Gastroesophageal sphincter (tissue), 4 donors: ENCODE measurements around the gene TMEM165. TPM values are rescaled to one million over a fixed set of nuclear protein-coding genes. Genes with fewer than 3 reads are reported as not detected.

Experiments used
- ATAC-seq: fragments of 150-250 bp; one replicate; pipeline ENCODE4 v1.9.1; 2016; ENCODE audit warnings: mild to moderate bottlenecking, moderate library complexity
- H3K27ac ChIP-seq, 4 donors: fragments of 200-600 bp; sonication (generic) in 3 of 4; 1 replicate in 3 of 4; 2 replicates in 1 of 4; pipeline ENCODE4 v1.5.1; 2016 to 2019
- H3K27me3 ChIP-seq: fragments of 200-600 bp; sonication (generic); one replicate; pipeline ENCODE4 v1.5.1; 2019
- H3K36me3 ChIP-seq, 2 donors: fragments of 200-600 bp; sonication (generic); one replicate each; pipeline ENCODE4 v1.5.1; 2019; ENCODE audit warnings: control low read depth in 1 of 2
- H3K4me1 ChIP-seq, 3 donors: fragments of 200-600 bp; sonication (generic); 1 replicate in 2 of 3; 2 replicates in 1 of 3; pipeline ENCODE4 v1.5.1; 2016 to 2019; ENCODE audit warnings: control low read depth in 2 of 3
- H3K4me3 ChIP-seq, 2 donors: fragments of 200-600 bp; sonication (generic); one replicate each; pipeline ENCODE4 v1.5.1; 2019; ENCODE audit warnings: mild to moderate bottlenecking in 1 of 2, moderate library complexity in 1 of 2
- H3K9me3 ChIP-seq, 3 donors: fragments of 200-600 bp; sonication (generic); one replicate each; pipeline ENCODE4 v1.5.1; 2017 to 2019; ENCODE audit warnings: control low read depth in 2 of 3
- EP300 ChIP-seq: sonication (generic); formaldehyde crosslinking; IDR thresholded peaks from one replicate; pipeline ENCODE4 v1.6.1; 2017; ENCODE audit warnings: antibody characterized with exemption, mild to moderate bottlenecking
- POLR2A ChIP-seq, 2 donors: fragments of 450-650 bp; IDR thresholded peaks; one replicate each; pipeline ENCODE4 v1.6.1; 2017; ENCODE audit warnings: antibody characterized with exemption in 2 of 2, mild to moderate bottlenecking in 2 of 2, moderate library complexity in 1 of 2
- POLR2AphosphoS5 ChIP-seq: sonication (generic); formaldehyde crosslinking; IDR thresholded peaks from one replicate; pipeline ENCODE4 v1.6.1; 2017; ENCODE audit warnings: antibody characterized with exemption
- WGBS, 2 donors: methylation state at CpG; one replicate each; pipeline ENCODE4 v1.1.5; 2018; ENCODE audit warnings: low coverage in 1 of 2; 5-methylcytosine and 5-hydroxymethylcytosine counted together
- total RNA-seq, 4 donors: library from RNA; depleted of rRNA; stranded (reverse); fragments of >200 nt; gene quantifications; one replicate each; pipeline ENCODE4 v1.1.0, GENCODE V29; 2016
- TF ChIP-seq, protein P1 (sequence below), 4 experiments: fragments of 200-600 bp in 2 of 4; fragments of 450-650 bp in 2 of 4; sonication (generic) in 1 of 4; IDR thresholded peaks; one replicate each; pipeline ENCODE4 v1.5.1; 2017 to 2019; ENCODE audit warnings: antibody characterized with exemption in 4 of 4, mild to moderate bottlenecking in 2 of 4, moderate library complexity in 2 of 4

The TMEM165 gene
- total RNA-seq, 4 donors from 2014 or later: 136 to 198 (median 169) TPM

DNA sequence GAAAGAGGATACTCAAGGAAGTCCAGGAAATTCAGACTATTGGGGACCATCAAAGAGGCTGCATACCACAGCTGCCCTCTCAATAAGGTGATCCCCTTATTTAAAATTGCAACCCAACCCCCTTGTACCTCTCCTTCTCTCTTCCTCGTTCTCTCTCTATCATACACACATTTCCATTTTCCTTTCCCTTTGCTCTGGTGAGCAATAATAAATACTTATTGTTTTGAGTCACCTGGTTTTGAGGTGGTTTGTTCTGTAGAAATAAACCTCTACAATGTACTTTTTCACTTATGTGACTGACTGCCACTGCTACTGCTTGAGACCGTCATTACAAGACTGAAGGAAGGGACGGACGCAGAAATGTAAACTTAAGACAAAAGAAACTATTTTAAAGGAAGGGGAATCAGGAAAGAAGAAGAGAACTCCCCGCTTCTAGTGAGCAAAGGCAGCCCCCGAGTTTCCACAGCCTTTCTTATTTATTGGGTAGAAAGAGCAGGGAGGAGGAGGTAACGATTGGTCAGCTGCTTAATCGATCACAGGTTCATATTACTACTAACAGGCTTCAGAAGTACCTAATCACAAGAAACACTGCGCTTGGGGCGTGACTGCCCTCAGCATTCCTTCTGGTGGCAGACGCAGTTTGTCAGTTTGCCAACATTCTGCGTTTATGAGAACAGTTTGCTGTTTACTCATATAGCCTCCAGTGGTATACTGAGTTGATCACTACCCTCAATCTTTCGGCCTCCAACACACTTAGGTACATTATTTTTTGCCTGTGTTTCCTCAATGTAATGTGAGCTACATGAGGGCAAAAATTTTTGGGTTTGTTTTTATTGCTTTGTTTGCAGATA lies 16.9 kb upstream of the TMEM165 start:
- Histone ChIP-seq H3K36me3 (no peaks in the 10 kb centered on the region), H3K27ac (no peak overlapping the region), H3K27me3 (no peaks in the 10 kb centered on the region), H3K9me3 (no peaks in the 10 kb centered on the region), H3K4me1 (no peaks in the 10 kb centered on the region), H3K4me3 (no peak overlapping the region)
- TF ChIP-seq POLR2AphosphoS5: no peak
- TF ChIP-seq POLR2A (IDR thresholded peaks at IDR 0.05): no peak
- TF ChIP-seq EP300: no peak
- TF ChIP-seq, protein P1, sequence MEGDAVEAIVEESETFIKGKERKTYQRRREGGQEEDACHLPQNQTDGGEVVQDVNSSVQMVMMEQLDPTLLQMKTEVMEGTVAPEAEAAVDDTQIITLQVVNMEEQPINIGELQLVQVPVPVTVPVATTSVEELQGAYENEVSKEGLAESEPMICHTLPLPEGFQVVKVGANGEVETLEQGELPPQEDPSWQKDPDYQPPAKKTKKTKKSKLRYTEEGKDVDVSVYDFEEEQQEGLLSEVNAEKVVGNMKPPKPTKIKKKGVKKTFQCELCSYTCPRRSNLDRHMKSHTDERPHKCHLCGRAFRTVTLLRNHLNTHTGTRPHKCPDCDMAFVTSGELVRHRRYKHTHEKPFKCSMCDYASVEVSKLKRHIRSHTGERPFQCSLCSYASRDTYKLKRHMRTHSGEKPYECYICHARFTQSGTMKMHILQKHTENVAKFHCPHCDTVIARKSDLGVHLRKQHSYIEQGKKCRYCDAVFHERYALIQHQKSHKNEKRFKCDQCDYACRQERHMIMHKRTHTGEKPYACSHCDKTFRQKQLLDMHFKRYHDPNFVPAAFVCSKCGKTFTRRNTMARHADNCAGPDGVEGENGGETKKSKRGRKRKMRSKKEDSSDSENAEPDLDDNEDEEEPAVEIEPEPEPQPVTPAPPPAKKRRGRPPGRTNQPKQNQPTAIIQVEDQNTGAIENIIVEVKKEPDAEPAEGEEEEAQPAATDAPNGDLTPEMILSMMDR (IDR thresholded peaks at IDR 0.05): no peak
- WGBS, 2 donors: 76 to 78% methylated on average over 11 to 12 of the region's 13 CpGs
- no peak for ATAC-seq

DNA sequence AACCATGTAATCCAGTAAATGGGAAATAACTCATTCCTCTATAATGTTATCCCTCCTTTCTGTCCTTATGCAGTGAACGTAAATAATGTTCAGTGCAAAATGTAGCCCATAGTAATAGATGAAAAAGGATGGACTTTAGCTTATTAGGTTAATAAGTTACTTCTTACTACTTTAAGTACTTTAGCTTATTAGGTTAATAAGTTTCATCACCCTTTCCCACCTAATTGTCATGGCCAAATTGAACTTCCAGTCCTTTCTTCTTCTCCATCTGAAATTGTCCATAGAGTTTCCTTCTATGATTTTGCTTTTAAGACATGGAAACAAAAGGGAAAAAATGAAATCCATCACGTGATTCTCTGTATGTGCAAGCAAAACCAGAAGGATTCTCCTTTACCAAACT lies 15.2 kb upstream of the TMEM165 start:
- ATAC-seq: no peak
- TF ChIP-seq POLR2A (IDR thresholded peaks at IDR 0.05) (no peak), EP300 (no peak), POLR2AphosphoS5 (no peak)
- H3K27ac ChIP-seq: no peak overlapping the region
- no peaks in the 10 kb centered on the region for H3K36me3 ChIP-seq
- WGBS, 2 donors: 83% methylated on average over 2 of the region's 2 CpGs; no CpG with 5 or more reads in 1 of the 2 donors
- H3K27me3 ChIP-seq: no peaks in the 10 kb centered on the region
- H3K9me3 ChIP-seq: no peaks in the 10 kb centered on the region
- no peak overlapping the region for H3K4me3 ChIP-seq
- no peaks in the 10 kb centered on the region for H3K4me1 ChIP-seq

DNA sequence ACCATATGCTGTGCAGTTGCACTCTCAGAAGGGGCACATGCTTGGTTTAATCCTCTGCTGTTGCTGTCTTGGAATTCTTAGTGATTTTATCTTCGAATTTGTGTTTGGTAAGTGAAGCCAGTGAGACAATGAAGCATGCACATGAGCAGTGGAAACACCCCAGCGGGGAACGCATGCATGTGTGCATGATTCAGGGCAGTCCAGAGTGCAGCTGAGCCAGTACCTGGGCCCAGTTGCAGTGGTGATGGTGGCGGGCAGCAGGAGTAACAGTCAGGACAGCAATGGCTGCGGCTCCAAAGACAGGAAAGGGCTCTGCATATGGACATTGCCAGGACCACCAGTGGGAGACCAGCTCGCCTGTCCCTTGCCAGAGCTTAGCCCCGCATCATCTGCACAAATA lies 14.3 kb upstream of the TMEM165 start:
- Histone ChIP-seq H3K27me3 (no peaks in the 10 kb centered on the region), H3K4me1 (no peaks in the 10 kb centered on the region), H3K27ac (no peak overlapping the region), H3K36me3 (no peaks in the 10 kb centered on the region), H3K9me3 (no peaks in the 10 kb centered on the region), H3K4me3 (no peak overlapping the region)
- 90 to 100% methylated on average over 3 to 4 of the region's 7 CpGs for WGBS, 2 donors
- no peak for ATAC-seq
- no peak for TF ChIP-seq POLR2A (IDR thresholded peaks at IDR 0.05)
- no peak for TF ChIP-seq POLR2AphosphoS5
- no peak for TF ChIP-seq EP300
- TF ChIP-seq, protein P1 (IDR thresholded peaks at IDR 0.05): no peak

DNA sequence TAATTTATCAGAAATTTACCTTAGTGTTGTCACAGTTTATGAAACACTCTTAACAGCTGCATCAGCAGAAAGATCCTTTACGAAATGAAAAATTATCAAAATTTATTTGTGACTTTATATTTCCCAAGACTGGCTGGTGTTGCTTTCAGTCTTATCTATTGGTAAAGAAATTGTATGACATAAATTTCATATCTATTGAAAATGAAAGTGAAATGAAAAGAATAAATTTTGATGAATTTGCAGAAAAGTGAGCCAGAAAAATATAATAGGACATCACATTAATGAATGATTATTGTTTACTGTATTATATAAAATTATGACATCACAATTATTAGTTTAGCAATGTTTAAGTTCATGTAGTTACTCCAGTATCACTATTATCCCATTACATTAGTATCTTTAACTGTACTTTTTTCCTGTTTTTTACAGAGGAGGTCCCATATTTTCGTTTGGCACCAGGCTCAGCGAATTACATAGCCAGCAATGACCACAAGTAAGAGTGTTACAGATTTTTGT lies 13.2 kb upstream of the TMEM165 start:
- no peak for TF ChIP-seq EP300
- no peak for TF ChIP-seq POLR2A (IDR thresholded peaks at IDR 0.05)
- TF ChIP-seq, protein P1 (IDR thresholded peaks at IDR 0.05): no peak
- TF ChIP-seq POLR2AphosphoS5: no peak
- WGBS, 2 donors: 79 to 92% methylated on average over 3 of the region's 3 CpGs
- Histone ChIP-seq H3K27ac (no peak overlapping the region), H3K4me3 (no peak overlapping the region), H3K9me3 (no peaks in the 10 kb centered on the region), H3K27me3 (no peaks in the 10 kb centered on the region), H3K36me3 (no peaks in the 10 kb centered on the region), H3K4me1 (no peaks in the 10 kb centered on the region)
- no peak for ATAC-seq

DNA sequence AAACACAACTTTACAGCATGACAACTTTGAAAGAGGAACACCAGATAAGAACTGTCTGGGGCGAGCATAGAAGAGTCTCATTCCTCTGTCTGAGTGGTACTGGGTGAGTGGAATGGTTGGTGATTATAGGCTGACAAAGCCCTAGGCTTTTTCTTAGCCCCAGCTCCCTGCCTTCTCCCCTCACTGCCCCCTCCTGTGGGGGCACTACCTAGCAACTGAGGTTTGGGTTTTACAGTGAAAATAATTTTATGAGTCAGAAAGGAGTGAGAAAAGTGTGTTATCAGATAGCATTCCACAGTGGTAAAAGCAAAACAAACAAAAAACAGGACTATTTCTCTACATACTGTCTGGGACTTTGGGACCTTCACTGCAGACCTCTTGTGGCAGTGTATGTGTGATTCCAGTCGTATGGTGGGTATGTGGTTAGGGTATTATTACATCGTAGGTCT lies 10.5 kb upstream of the TMEM165 start:
- TF ChIP-seq, protein P1 (IDR thresholded peaks at IDR 0.05): no peak
- no peak for TF ChIP-seq POLR2A (IDR thresholded peaks at IDR 0.05)
- no peak for TF ChIP-seq EP300
- TF ChIP-seq POLR2AphosphoS5: no peak
- 83 to 91% methylated on average over 1 to 3 of the region's 3 CpGs for WGBS, 2 donors
- H3K27ac ChIP-seq: no peak overlapping the region
- no peak overlapping the region for H3K4me3 ChIP-seq
- no peaks in the 10 kb centered on the region for H3K4me1 ChIP-seq
- ATAC-seq: no peak
- no peaks in the 10 kb centered on the region for H3K27me3 ChIP-seq
- H3K36me3 ChIP-seq: no peaks in the 10 kb centered on the region
- no peaks in the 10 kb centered on the region for H3K9me3 ChIP-seq
